ENCODE results near the gene NRIP2. TPM values are rescaled to one million over a fixed set of nuclear protein-coding genes. Genes with fewer than 3 reads are reported as not detected.
"Not testable (repeated sequence)": the region's sequence is repeated elsewhere in the genome, so short reads cannot be mapped to it uniquely, and the experiment has no call there.

The NRIP2 gene, protein sequence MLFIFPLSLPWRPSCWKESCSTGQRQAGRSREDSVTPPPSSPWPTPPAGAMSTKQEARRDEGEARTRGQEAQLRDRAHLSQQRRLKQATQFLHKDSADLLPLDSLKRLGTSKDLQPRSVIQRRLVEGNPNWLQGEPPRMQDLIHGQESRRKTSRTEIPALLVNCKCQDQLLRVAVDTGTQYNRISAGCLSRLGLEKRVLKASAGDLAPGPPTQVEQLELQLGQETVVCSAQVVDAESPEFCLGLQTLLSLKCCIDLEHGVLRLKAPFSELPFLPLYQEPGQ
- not detected for total RNA-seq

DNA sequence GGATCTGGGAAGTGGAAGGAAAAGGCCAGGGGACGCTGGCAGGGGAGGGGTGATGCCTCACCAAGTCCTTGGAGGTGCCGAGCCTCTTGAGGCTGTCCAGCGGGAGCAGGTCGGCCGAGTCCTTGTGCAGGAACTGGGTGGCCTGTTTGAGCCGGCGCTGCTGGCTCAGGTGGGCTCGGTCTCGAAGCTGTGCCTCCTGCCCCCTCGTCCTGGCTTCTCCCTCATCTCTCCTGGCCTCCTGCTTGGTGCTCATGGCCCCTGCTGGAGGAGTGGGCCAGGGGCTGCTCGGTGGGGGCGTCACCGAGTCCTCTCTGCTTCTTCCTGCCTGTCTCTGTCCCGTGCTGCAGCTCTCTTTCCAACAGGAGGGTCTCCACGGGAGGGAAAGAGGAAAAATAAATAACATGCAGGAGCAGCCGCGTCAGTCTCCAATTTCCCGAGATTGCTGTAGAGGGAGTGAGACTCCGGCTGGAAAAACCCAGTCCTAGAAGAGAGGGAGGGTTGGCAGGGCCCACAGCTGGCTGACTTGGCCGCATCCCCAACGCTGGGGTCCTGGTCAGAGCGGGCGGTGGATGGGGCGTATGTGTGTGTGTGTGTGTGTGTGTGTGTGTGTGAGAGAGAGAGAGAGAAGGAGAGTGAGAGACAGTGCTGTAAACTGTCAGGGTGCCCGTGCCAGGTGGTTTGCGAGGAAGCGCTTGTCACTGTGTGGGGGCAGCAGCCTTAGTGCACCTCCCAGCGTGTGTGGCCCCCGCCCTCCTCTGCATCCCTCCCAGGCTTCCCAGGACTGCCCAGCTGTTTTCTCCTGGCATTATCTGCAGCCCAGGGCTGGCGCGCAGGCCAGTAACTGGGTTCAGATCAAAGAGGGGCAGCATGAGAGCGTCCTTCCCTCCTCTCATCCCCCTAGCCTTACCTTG, at the start of gene NRIP2:
NRIP2 (minus strand) TSS at position 455 of the 911 bp plus-strand sequence; CDS start at position 403, 52 bp downstream.
- peak in 2 of 3 donors; percentile 5 to 17 for DNase-seq (ENCODE audit: low read depth in 2 of 3, low spot score in 2 of 3)

DNA sequence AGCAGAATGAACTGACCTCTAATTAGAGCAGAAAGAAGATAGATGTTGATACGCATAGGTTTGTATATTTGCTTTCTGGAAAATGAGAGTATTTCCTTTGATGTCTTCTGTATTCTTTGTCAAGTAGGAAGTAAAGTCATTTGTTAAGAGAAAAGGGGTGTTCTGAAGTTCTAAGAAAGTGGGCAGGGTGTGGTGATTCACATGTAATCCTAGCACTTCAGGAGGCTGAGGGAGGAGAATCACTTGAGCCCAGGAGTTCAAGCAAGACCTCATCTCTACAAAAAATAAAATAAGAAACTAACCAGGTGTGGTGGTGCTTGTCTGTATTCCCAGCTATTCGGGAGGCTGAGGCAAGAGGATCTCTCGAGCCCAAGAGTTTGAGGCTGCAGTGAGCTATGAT, 45.0 kb upstream of the NRIP2 start:
- DNase-seq (ENCODE audit: low read depth in 2 of 3, low spot score in 2 of 3), result no peak

DNA sequence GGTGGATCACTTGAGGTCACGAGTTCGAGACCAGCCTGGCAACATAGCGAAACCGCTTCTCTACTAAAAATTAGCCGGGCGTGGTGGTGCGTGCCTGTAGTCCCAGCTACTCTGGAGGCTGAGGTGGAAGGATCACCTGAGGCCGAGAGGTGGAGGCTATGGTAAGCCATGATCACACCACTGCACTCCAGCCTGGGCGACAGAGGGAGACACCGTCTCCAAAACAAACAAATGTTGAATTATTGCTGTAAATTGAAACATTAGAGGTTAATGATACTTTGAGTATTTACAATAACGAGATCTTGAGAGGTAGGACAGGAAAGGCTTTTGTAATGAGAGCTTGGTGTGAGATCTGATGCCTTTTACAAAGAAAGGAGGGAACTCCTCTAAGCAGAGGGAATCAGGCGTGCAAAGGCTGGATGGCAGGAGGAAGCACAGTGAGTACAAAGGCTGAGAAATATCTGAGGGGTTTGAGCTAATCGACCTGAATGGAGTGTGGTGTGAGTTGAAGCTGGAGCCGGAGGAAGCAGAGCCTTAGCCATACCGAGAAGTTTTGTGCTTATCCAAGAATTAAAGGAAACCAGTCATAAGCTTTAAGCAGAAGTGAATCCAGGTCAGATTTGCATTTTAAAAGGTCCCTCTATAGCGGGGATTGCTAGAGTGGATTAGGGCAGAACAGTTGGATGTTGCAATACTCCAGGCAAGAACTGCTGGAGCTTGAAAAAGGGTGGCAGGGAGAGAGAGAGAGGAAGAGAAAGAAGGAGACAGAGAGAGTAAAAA, 43.3 kb upstream of the NRIP2 start:
- no peak for DNase-seq (ENCODE audit: low read depth in 2 of 3, low spot score in 2 of 3)

DNA sequence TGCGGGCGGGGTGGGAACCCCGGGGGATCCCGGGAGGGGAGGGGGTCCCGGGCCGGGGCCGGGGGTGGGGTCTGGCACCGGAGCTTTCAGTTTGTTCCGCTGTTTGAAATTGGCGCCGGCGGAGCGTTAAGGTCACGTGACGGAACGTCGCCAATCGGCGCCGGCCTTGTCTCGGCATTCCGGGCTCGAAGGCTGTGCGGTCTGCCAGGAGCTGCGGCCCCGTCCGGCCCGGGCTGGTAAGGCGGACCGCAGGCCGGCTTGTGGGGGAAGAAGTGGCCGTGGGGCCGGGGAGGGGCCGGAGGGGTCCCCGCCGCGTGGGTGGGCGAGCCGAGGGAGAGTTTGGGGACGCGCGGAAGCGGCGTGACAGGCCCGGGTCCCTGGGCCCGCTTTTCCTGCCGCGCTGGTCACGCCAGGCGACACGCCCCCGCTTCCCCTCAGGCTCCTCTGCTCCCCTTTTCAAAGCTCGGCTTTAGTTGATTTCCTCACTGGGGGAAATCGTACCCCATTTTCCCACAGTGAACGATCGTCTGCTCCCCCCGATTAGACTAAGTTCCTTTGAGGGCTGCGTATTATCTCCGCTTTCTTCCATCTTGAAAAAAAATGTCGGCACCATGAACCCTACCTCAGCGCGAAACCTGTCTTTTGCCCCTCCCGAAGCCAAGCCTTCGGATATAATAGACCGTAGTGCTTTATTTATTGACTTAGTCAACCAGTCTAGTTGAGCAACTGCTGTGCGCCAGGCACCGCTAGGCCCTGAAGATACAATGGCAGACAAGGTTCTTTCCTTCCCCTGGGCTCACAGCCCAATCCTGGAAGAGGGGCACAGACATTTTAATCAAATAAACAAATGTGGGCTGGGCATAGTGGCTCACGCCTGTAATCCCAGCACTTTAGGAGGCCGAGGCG, 42.5 kb upstream of the NRIP2 start, which contains the start of the genes FOXM1 and RHNO1:
FOXM1 (minus strand) TSS at position 128 of the 906 bp plus-strand sequence. CDS start 2,696 bp downstream, outside the sequence.
RHNO1 (plus strand) TSS at position 177 of the 906 bp plus-strand sequence. CDS start 8,144 bp downstream, outside the sequence.
- DNase-seq (ENCODE audit: low read depth in 2 of 3, low spot score in 2 of 3), result peak; percentile 75 to 89 (median 88)

DNA sequence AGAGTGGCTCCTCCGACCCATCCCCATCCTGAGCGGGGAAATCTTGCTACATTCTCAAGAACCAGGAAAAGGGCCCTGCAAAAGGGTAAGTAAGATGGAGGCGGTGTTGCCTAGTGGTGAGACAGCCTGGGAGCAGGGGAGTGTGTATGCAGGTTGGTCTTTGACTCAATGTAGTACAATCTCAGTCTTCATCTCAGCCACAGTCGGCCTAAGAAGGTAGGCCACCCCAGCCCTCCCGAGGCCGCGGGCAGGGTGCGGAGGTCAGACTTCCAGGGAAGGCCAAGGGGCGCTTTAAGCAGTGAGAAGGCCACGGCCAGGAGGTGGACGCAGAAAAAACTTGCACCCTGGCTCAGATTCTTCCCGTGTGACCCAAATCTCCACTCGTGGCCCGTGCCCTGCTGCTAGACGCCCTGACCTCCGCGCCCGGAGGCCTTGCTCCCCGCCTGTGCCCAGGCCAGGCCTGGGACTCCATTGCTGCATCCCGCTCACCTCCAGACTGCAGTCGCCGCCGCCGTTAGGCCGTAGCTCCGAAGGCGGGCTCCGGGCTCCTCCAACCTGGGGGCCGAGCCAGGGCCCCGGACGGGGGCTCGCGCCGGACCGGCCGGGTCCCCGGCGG, 41.7 kb upstream of the NRIP2 start:
- peak in 2 of 3 donors; percentile 10 for DNase-seq (ENCODE audit: low read depth in 2 of 3, low spot score in 2 of 3)

DNA sequence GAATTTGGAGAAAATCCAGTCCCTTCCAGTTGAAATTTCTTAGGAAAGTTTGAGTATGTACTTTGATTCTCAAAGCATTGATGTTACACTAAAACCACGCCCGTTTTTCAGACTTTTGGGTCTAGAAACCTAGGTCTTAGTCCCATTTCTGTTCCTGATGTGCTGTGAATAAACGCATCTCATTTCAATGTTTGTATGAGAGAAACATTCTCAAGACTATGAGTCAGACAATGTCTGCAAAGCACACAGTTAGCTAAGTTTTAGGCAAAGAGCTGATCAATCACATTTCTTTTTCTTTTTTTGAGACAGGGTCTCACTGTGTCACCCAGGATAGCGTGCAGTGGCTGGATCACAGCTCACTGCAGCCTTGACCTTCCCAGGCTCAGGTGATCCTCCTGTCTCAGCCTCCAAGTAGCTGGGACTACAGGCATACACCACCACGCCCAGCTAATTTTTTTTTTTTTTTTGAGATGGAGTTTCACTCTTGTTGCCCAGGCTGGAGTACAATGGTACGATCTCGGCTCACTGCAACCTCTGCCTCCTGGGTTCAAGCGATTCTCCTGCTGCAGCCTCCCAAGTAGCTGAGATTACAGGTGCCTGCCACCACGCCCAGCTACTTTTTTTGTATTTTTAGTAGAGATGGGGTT, 34.3 kb upstream of the NRIP2 start:
- DNase-seq (ENCODE audit: low read depth in 2 of 3, low spot score in 2 of 3), result not testable (repeated sequence)

DNA sequence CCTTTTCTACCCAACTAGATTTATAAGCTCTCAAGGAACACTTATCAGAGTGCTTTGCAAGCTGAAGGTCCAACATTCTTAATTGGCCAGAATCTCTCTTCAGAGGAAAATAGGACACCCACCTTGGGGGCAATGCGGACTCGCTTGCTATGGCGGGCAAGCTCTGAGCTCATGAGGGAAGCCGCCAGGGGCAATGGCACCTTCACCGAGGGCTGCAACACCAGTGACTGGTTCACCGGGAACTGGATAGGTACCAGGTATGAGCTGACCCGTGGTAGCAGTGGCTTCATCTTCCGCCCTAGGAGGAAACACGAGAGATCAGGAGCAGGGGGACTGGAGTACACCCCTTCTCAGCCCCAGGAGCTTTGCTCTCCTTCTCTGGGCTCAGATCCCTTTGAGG, 29.4 kb upstream of the NRIP2 start:
- DNase-seq (ENCODE audit: low read depth in 2 of 3, low spot score in 2 of 3), result no peak

DNA sequence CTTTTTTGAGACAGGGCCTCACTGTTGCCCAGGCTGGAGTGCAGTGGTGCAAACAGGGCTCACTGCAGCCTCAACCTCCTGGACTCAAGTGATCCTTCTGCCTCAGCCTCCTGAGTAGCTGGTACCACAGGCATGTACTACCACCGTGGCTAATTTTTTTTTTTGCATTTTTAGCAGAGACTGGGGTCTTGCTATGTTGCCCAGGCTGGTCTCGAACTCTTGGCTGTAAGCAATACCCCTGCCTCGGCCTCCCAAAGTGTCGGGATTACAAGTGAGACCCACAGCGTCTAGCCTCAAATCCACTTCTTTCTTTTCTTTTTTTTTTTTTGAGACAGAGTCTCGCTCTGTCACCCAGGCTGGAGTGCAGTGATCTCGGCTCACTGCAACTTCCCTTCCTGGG, 28.6 kb upstream of the NRIP2 start:
- DNase-seq (ENCODE audit: low read depth in 2 of 3, low spot score in 2 of 3), result not testable (repeated sequence)

DNA sequence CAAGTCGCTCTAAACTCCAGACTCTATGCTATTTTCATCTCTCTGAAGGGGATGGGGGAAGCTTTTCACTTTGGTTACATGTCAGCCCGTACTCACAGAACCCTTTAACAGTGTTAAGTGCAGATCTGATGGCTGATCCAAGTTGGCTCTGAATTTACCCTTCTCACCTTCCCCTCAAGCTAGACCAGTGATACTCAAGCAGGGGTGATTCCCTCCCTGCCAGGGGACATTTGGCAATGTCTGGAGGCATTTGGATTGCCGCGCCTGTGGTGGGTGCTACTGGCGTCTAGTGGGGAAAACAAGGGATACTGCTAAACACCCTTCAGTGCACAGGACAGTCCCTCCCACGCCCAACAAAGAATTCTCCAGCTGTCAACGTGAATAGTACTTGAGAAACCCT, 28.0 kb upstream of the NRIP2 start:
- no peak for DNase-seq (ENCODE audit: low read depth in 2 of 3, low spot score in 2 of 3)

DNA sequence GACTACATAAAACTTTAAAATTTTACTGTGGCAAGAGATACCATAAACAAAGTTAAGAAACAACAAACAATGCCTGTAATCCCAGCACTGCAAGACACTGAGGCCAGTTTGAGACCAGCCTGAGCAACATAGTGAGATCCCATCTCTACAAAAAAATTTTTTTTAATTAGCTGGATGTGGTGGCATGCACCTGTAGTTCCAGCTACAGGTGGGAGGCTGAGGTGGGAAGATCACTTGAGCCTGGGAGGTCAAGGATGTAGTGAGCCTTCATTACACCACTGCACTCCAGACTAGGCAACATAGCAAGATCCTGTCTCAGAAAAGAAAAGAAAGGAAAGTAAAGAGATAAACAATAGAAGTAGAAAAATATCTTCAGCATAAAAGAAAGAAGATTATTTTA, 25.3 kb upstream of the NRIP2 start:
- no peak for DNase-seq (ENCODE audit: low read depth in 2 of 3, low spot score in 2 of 3)

DNA sequence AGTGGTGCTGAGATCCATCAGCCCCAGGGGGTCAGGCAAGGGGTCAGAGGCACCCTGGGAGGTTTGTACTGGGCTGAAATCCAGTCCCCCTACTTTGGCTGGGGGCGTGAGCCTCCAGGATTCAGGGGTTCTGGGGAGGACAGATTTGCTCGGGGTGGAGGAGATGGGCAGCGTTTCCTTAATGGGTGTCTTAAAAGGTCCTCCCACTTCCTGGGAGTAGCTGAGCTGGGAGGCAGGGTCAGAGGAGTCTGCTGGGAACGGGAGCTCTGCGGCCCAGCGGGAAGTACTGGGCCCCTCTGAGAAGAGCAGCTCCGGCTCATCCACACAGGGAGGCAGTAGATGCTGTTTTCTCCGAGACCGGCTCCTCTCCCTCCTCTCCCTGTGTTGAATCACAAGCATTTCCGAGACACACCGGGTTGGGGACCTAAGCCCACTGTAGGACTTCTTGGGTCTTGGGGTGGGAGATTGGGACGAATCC, 24.1 kb upstream of the NRIP2 start:
- DNase-seq (ENCODE audit: low read depth in 2 of 3, low spot score in 2 of 3), result no peak

DNA sequence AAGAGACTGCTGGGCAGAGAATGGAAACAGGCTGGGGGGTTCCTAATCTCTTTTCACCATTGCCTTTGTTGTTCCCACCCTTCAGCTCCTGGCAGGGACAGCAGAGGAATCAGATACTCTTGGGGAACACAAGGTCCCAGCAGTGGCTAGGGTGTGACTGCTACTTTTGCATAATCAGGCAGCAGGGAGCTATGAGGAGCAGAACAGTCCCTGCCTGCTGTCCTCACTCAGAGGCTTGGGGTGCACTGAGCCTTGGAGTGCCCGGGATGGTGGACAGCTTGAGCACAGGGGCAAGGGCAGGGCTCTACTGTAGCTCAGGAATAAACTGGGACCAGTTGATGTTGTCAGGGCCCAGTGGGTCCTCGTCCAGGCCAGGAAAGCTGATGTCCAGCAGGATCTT, 23.5 kb upstream of the NRIP2 start:
- DNase-seq (ENCODE audit: low read depth in 2 of 3, low spot score in 2 of 3), result no peak

DNA sequence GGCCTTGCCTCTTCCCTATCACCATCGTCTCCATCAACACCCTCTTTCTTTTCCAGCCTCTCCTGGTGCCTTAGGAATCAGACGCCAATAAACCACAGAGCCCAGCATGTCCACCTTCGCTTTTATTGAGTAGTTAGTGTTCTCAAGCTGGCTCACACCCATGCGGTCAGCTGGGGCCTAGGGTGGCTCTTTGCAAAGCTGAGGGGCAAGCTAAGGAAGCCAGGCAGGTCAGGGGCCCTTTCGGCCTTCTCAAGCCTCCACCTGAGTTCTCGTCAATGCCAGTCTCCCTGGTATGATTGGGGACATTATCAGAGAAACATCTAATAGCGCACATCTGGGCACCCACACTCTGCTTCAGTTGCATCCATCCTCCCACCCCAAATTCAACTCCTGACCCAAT, 22.7 kb upstream of the NRIP2 start:
- no peak for DNase-seq (ENCODE audit: low read depth in 2 of 3, low spot score in 2 of 3)

DNA sequence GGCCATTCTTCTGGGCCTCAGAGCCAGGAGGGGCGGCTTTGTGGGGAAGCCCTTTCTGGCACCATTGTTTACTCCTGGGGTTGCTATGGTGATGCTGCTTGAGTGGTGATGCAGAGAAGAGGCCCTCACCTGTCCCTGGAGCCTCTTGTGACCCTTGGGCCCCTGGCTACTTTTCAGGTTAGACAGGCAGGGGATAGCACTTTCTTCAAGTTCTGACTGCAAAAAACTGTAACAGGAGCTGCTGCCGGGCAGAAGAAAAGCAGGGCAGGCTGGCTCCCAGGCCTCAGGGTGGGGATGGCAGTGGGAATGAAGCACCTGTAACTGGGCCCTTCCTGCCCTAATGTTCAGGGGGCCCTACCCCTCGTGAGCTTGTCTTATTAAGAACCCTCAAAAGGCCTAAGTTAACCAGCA, 22.2 kb upstream of the NRIP2 start, which contains the start of gene TEX52:
TEX52 (minus strand) TSS at position 19 of the 411 bp plus-strand sequence; CDS start at position 6, 13 bp downstream.
- no peak for DNase-seq (ENCODE audit: low read depth in 2 of 3, low spot score in 2 of 3)

DNA sequence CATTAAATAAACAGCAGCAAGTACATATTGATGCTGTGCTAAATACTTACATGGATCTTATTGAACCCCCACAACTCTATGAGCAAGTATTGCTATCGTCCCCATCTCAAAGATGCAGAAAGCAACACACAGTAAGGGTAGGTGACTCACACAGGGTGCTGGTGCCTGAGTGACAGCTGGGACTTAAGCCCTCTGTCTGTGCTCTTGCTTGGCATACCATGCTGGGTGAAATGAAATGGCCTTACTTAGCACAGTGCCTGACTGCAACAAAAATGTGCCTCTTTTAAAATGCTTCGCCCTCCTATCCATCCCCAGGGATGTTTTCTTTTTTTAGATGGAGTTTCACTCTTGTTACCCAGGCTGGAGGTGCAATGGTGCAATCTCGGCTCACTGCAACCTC, 21.2 kb upstream of the NRIP2 start:
- no peak for DNase-seq (ENCODE audit: low read depth in 2 of 3, low spot score in 2 of 3)

DNA sequence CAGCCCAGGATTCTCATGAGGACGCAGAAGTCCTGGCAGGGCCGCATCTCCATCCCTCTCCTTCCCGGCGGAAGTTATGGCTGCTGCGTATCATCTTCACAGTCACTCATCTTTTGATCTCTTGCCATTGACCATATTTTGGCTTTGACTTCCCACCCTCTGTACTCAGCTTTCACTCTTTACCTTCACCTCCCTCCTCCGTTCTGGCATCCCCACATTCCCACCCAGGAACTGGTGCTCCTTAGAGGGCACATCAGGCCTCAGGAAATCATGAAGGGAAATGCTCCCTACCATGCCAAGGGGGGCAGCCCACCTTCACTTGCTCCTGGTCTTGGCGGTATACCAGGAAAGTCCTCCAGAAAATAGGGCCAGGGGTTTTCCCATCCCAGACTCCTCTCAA, 20.7 kb upstream of the NRIP2 start:
- DNase-seq (ENCODE audit: low read depth in 2 of 3, low spot score in 2 of 3), result no peak

DNA sequence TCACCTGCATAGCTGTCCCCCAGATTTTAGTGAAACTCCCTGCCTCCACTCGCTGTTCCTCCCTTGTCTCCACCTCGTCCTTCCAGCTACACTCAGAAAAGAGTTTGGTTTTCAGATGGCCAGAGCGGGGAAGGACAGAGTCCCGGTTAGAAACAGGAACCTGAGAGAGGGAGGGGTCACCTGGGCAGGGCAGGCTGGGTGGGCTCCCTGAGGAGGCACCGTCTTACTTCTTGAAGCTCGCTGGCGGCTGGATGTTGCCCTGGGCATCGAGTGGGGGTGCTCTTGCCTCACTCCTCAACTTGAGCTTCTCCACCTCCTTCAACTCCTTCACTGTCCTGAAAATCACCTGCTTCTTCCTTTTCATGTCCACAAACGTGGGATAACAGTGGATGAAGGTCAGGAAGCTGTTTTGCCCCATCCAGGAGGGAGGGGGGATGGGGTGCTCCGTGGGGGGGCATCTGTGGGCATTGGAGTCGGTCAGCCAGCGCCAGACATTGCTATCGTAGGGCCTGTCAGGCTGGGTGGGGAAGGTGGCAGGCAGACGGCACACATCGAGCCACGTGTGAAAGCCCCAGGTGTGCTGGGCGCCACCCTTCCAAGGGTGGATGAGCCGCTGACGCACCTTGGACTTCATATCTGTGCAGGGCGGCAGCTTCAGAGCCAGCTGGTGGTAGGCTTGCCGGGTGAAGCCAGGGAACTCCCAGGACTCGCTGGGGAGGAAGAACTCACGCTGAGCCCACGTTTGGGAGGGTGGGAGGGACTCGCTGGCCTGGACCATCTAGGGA, 20.0 kb upstream of the NRIP2 start:
- DNase-seq (ENCODE audit: low read depth in 2 of 3, low spot score in 2 of 3), result no peak

DNA sequence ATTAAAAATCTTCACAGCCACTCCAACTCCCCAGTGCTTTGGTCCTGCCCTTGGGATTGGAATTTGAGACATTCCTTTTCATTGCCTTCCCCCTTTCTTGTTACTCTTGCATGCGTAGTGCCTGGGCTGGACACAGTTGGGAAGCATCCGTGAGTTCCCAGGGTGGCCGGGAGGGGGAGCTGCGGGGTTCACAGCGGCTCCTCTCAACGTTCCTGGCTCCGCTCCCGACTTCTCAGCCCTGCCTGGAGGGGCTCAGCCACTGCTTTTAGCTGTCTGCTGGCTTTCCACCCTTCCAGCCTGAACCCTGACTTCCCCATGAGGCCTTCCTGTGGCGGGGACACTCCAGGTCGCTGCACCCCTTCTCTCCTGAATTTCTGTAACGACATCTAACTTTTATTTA, 18.8 kb upstream of the NRIP2 start:
- peak in 2 of 3 donors; percentile 47 to 67 for DNase-seq (ENCODE audit: low read depth in 2 of 3, low spot score in 2 of 3)

Data from hematopoietic multipotent progenitor cell (in vitro differentiated cells).